Endothelial cell of umbilical vein (primary cell): ENCODE data around the gene MUC2. TPM values are rescaled to one million over a fixed set of nuclear protein-coding genes. Genes with fewer than 3 reads are reported as not detected.

ENCODE experiments used
- BruUV-seq: library from RNA; stranded (reverse); fragments of 400-500 nt; replicated peaks from 2 replicates; lab custom pipeline; 2021; lab: Mats Ljungman, UMichigan
- CTCF ChIA-PET: fragments of 300-600, 350-600 bp; sonication (Branson Sonifier 250); formaldehyde crosslinking; loops from one replicate; lab custom pipeline; 2021; ENCODE audit warnings: antibody characterized with exemption, inconsistent platforms; lab: Charles Lee
- POLR2A ChIA-PET: fragments of 300-600, 350-600 bp; sonication (Branson Sonifier 250); formaldehyde crosslinking; loops from one replicate; lab custom pipeline; 2021; ENCODE audit warnings: antibody characterized with exemption, inconsistent platforms; lab: Charles Lee
- DNase-seq: peaks from one replicate; pipeline ENCODE4 v3.0.0-alpha.2; 2011; ENCODE audit warnings: low read depth, low spot score
- FAIRE-seq: peaks from 2 replicates; lab custom pipeline; 2011; peaks lifted over from hg19 to GRCh38; lab: Jason Lieb, UNC
- H2AFZ ChIP-seq: 2 replicates; pipeline ENCODE4 v1.6.0; 2012; ENCODE audit warnings: low read depth, low read length, control low read depth, inconsistent platforms
- H3K27ac ChIP-seq: 2 replicates; pipeline ENCODE4 v1.5.1; 2011; ENCODE audit warnings: low read depth, mild to moderate bottlenecking, control low read depth, low read length, moderate library complexity; ENCODE audit not compliant: insufficient read depth
- H3K27me3 ChIP-seq, 2 experiments: 2 replicates each; pipeline versions ENCODE4 v1.6.0 to v1.6.1; 2011; ENCODE audit warnings: low read length in 2 of 2, mixed read lengths in 1 of 2; ENCODE audit not compliant: control insufficient read depth in 2 of 2, insufficient read depth in 2 of 2
- H3K36me3 ChIP-seq, 2 experiments: 2 replicates in 1 of 2; 3 replicates in 1 of 2; pipeline ENCODE4 v1.5.1; 2011; ENCODE audit warnings: low read length in 2 of 2, mild to moderate bottlenecking in 1 of 2, moderate library complexity in 1 of 2; ENCODE audit not compliant: control insufficient read depth in 2 of 2, insufficient read depth in 2 of 2; ENCODE audit errors: extremely low read depth in 1 of 2
- H3K4me1 ChIP-seq: 3 replicates; pipeline ENCODE4 v1.5.1; 2011; ENCODE audit warnings: mild to moderate bottlenecking, low read length; ENCODE audit not compliant: control insufficient read depth, insufficient read depth; ENCODE audit errors: extremely low read depth
- H3K4me2 ChIP-seq: 2 replicates; pipeline ENCODE4 v1.6.1; 2011; ENCODE audit warnings: low read length, control low read depth, mixed read lengths; ENCODE audit not compliant: insufficient read depth
- H3K4me3 ChIP-seq, 3 experiments: fragments of 200-600 bp in 1 of 3; sonication (generic), shearing (Covaris generic) in 1 of 3; replicated peaks in 1 of 3; 2 replicates each; pipeline ENCODE4 v1.5.1; 2011 to 2016; ENCODE audit warnings: control low read depth in 3 of 3, low read length in 3 of 3, mild to moderate bottlenecking in 2 of 3, inconsistent platforms in 1 of 3, low read depth in 1 of 3, moderate library complexity in 1 of 3; ENCODE audit not compliant: insufficient read depth in 1 of 3
- H3K79me2 ChIP-seq: 2 replicates; pipeline ENCODE4 v1.6.0; 2012; ENCODE audit warnings: low read length, inconsistent platforms; ENCODE audit not compliant: control insufficient read depth, insufficient read depth
- H3K9ac ChIP-seq: replicated peaks from 2 replicates; pipeline ENCODE3; 2011; ENCODE audit warnings: low read length, control low read depth; ENCODE audit not compliant: insufficient read depth; ENCODE audit errors: extremely low read depth
- H3K9me1 ChIP-seq: replicated peaks from 3 replicates; pipeline ENCODE4 v1.6.0; 2011; ENCODE audit warnings: mild to moderate bottlenecking, low read length; ENCODE audit not compliant: control insufficient read depth, insufficient read depth; ENCODE audit errors: extremely low read depth
- H3K9me3 ChIP-seq: replicated peaks from 2 replicates; pipeline ENCODE4 v1.5.1; 2012; ENCODE audit warnings: low read length, inconsistent platforms; ENCODE audit not compliant: control insufficient read depth, insufficient read depth
- H4K20me1 ChIP-seq: replicated peaks from 2 replicates; pipeline ENCODE3; 2011; ENCODE audit warnings: mild to moderate bottlenecking, low read length; ENCODE audit not compliant: control insufficient read depth, insufficient read depth; ENCODE audit errors: extremely low read depth
- CTCF ChIP-seq, 2 donors: IDR thresholded peaks; 1 replicate in 1 of 2; 2 replicates in 1 of 2; pipeline ENCODE4 v1.5.1; 2011; ENCODE audit warnings: low read length in 2 of 2, mild to moderate bottlenecking in 2 of 2, moderate library complexity in 2 of 2, control low read depth in 1 of 2, inconsistent platforms in 1 of 2, low read depth in 1 of 2; ENCODE audit not compliant: insufficient read depth in 1 of 2; ENCODE audit errors: extremely low read depth in 1 of 2
- EZH2 ChIP-seq: IDR thresholded peaks from 2 replicates; pipeline ENCODE4 v1.6.1; 2012; ENCODE audit warnings: borderline replicate concordance, low read depth, mild to moderate bottlenecking, moderate library complexity, low read length, inconsistent platforms; ENCODE audit not compliant: severe bottlenecking
- FOS ChIP-seq: IDR thresholded peaks from 2 replicates; pipeline ENCODE4 v1.6.1; 2011; ENCODE audit warnings: mild to moderate bottlenecking, low read length, moderate library complexity, borderline replicate concordance; ENCODE audit not compliant: insufficient read depth
- GATA2 ChIP-seq: IDR thresholded peaks from 2 replicates; pipeline ENCODE4 v1.7.0; 2011; ENCODE audit warnings: low read depth, mild to moderate bottlenecking, moderate library complexity, mixed read lengths, low read length; ENCODE audit not compliant: insufficient read length, insufficient read depth
- JUN ChIP-seq: IDR thresholded peaks from 2 replicates; pipeline ENCODE4 v1.6.1; 2011; ENCODE audit warnings: borderline replicate concordance, low read depth; ENCODE audit not compliant: insufficient read length, insufficient read depth
- MAX ChIP-seq: IDR thresholded peaks from 2 replicates; pipeline ENCODE4 v1.6.1; 2011; ENCODE audit not compliant: insufficient read depth, insufficient read length
- MYC ChIP-seq: IDR thresholded peaks from one replicate; pipeline ENCODE4 v1.6.1; 2011; ENCODE audit warnings: mild to moderate bottlenecking, low read depth, low read length
- POLR2A ChIP-seq: IDR thresholded peaks from 2 replicates; pipeline ENCODE4 v1.6.1; 2012; ENCODE audit warnings: low read depth, mild to moderate bottlenecking, control low read depth, low read length
- POLR2AphosphoS5 ChIP-seq: IDR thresholded peaks from 2 replicates; pipeline ENCODE4 v1.6.1; 2012; ENCODE audit warnings: low read depth, mild to moderate bottlenecking, control low read depth, low read length, moderate library complexity; ENCODE audit not compliant: insufficient read depth
- dilution Hi-C: fragments of 300-500 bp; cut with MboI; formaldehyde crosslinking; loops from one replicate; pipeline ENCODE4 v1.15.0; 2019; ENCODE audit warnings: low sequenced_read_pairs; ENCODE audit not compliant: extremely low pct_ligation_motif_present
- intact Hi-C: fragments of 100-400 bp; cut with micrococcal nuclease; formaldehyde crosslinking; loops from one replicate; pipeline ENCODE4 v1.10.0; 2022
- polyA plus RNA-seq, 4 experiments: library from polyadenylated mRNA; depleted of rRNA in 3 of 4; stranded (reverse) in 3 of 4; unstranded in 1 of 4; fragments of >200 nt; gene quantifications; 2 replicates each; pipeline versions ENCODE4 v1.2.1 to v1.2.3, GENCODE V29; 2011 to 2012; ENCODE audit warnings: missing spikeins in 1 of 4
- total RNA-seq: library from RNA; stranded (reverse); gene quantifications from 2 replicates; pipeline ENCODE4 v1.2.3, GENCODE V29; 2021

The MUC2 gene
- total and polyA plus RNA-seq, 2 donors (not counting 3 experiments of a cell fraction or from before 2014, with no cell fraction given): not detected

- Histone ChIP-seq H4K20me1 (no peaks in the 10 kb centered on the region), H3K79me2 (no peaks in the 10 kb centered on the region), H3K4me1 (no peaks in the 10 kb centered on the region), H3K9me3 (no peaks in the 10 kb centered on the region), H2AFZ (no peak overlapping the region), H3K4me3 (no peak overlapping the region), H3K9me1 (no peaks in the 10 kb centered on the region), H3K27me3 (no peaks in the 10 kb centered on the region), H3K36me3 (no peaks in the 10 kb centered on the region), H3K9ac (no peak overlapping the region), H3K27ac (no peak overlapping the region), H3K4me2 (no peak overlapping the region)
- dilution Hi-C loops: no loop called here
- intact Hi-C loops: no loop called here
- no TSS peak for BruUV-seq
- TF ChIP-seq MAX: no peak
- no peak for TF ChIP-seq FOS
- no peak for TF ChIP-seq JUN
- no peak for TF ChIP-seq EZH2
- no peak for TF ChIP-seq MYC
- no peak for TF ChIP-seq CTCF (IDR thresholded peaks at IDR 0.05; ENCODE audit: extremely low read depth in 1 of 2, insufficient read depth in 1 of 2, low read depth in 1 of 2, low read length in 2 of 2)
- no peak for TF ChIP-seq POLR2A
- no peak for TF ChIP-seq POLR2AphosphoS5
- no peak for TF ChIP-seq GATA2
- DNase-seq: no peak
- POLR2A ChIA-PET: no interaction called here
- CTCF ChIA-PET: interaction anchor here (0.8 kb wide), 1 partner anchor 248 kb away, joined by 3 read pairs; no protein-coding TSS in a partner anchor
- FAIRE-seq: no peak
Measured at GRCh38 chr11:1026641-1027482, 47.8 kb upstream of the MUC2 start.
